ENCODE data around the gene PLPPR2. TPM values are rescaled to one million over a fixed set of nuclear protein-coding genes. Genes with fewer than 3 reads are reported as not detected.
"Not testable (repeated sequence)": the region's sequence is repeated elsewhere in the genome, so short reads cannot be mapped to it uniquely, and the experiment has no call there.

PLPPR2 gene
- total and polyA plus RNA-seq, 10 donors = 4.2 to 41.0 (median 22.7) TPM

- H3K4me1 ChIP-seq = peaks cover 19 to 47% (median 36%) of the 10 kb centered on the region in 6 donors
- intact Hi-C loops (cut with DNase I; ENCODE audit: low total_unique reads) = no loop called here
- H3K36me3 ChIP-seq = peaks cover 0 to 25% (median 0%) of the 10 kb centered on the region in 6 donors
- H3K27me3 ChIP-seq (replicated peaks in 1 of 7) = no peaks in the 10 kb centered on the region
- 69 to 77% (median 75%) methylated on average over 6 to 7 of the region's 7 CpGs for WGBS, 5 donors
- H3K4me3 ChIP-seq = no peak overlapping the region
- TF ChIP-seq POLR2AphosphoS5 (IDR thresholded peaks at IDR 0.05) = no peak
- TF ChIP-seq CTCF (IDR thresholded peaks at IDR 0.05 in 8 of 11, conservative IDR thresholded peaks at IDR 0.05 in 3 of 11) = no peak
- no peak for TF ChIP-seq POLR2A (IDR thresholded peaks at IDR 0.05)
- H3K9me3 ChIP-seq = peaks cover 0 to 10% (median 8%) of the 10 kb centered on the region in 8 donors
- no peak for DNase-seq
- H3K27ac ChIP-seq = peak overlapping the region in 1 of 8 donors; percentile 95
Observed at GRCh38 chr19:11347546-11348039, 7.6 kb upstream of the PLPPR2 start.

- no peaks in the 10 kb centered on the region for H3K27me3 ChIP-seq (replicated peaks in 1 of 7)
- H3K36me3 ChIP-seq = peaks cover 0 to 21% (median 0%) of the 10 kb centered on the region in 6 donors
- H3K9me3 ChIP-seq = peaks cover 0 to 10% (median 8%) of the 10 kb centered on the region in 8 donors
- no peak overlapping the region for H3K4me3 ChIP-seq
- WGBS, 5 donors = 87 to 95% (median 92%) methylated on average over 4 of the region's 4 CpGs
- H3K27ac ChIP-seq = no peak overlapping the region
- peaks cover 15 to 31% (median 25%) of the 10 kb centered on the region in 6 donors for H3K4me1 ChIP-seq
- TF ChIP-seq POLR2AphosphoS5 (IDR thresholded peaks at IDR 0.05) (no peak), CTCF (IDR thresholded peaks at IDR 0.05 in 8 of 11, conservative IDR thresholded peaks at IDR 0.05 in 3 of 11) (no peak), POLR2A (IDR thresholded peaks at IDR 0.05) (no peak)
- intact Hi-C loops (cut with DNase I; ENCODE audit: low total_unique reads) = no loop called here
- no peak for DNase-seq
Observed at GRCh38 chr19:11349171-11349570, 6.1 kb upstream of the PLPPR2 start.

GRCh38 chr19:11354102-11354501 lies 1.1 kb upstream of the PLPPR2 start:
- DNase-seq; H3K9me3 ChIP-seq; H3K4me3 ChIP-seq; H3K27me3 ChIP-seq (replicated peaks in 1 of 7); H3K27ac ChIP-seq; intact Hi-C loops (cut with DNase I; ENCODE audit: low total_unique reads): not testable (repeated sequence)
- Histone ChIP-seq H3K4me1 (peaks cover 0 to 38% (median 14%) of the 10 kb centered on the region in 6 donors), H3K36me3 (peaks cover 0 to 34% (median 0%) of the 10 kb centered on the region in 6 donors)
- 93 to 97% (median 95%) methylated on average over 4 of the region's 4 CpGs for WGBS, 5 donors

- H3K27ac ChIP-seq = peak overlapping the region in 3 of 8 donors; percentile 79 to 92 (median 84)
Observed at GRCh38 chr19:11356074-11356397, 804 bp downstream of the PLPPR2 start.

More at GRCh38 chr19:11356074-11356397, 804 bp downstream of the PLPPR2 start:
- 81 to 89% (median 86%) methylated on average over 6 of the region's 6 CpGs for WGBS, 5 donors
- Histone ChIP-seq H3K4me1 (peaks cover 0 to 39% (median 14%) of the 10 kb centered on the region in 6 donors), H3K4me3 (peak overlapping the region; percentile 34 to 76 (median 51)), H3K36me3 (peaks cover 0 to 38% (median 0%) of the 10 kb centered on the region in 6 donors), H3K9me3 (no peaks in the 10 kb centered on the region), H3K27me3 (replicated peaks in 1 of 7) (peaks cover 0 to 9% (median 0%) of the 10 kb centered on the region in 7 donors)
- DNase-seq = no peak
- TF ChIP-seq POLR2A (IDR thresholded peaks at IDR 0.05) (no peak), CTCF (IDR thresholded peaks at IDR 0.05 in 8 of 11, conservative IDR thresholded peaks at IDR 0.05 in 3 of 11) (no peak), POLR2AphosphoS5 (IDR thresholded peaks at IDR 0.05) (no peak)
- intact Hi-C loops (cut with DNase I; ENCODE audit: low total_unique reads) = no loop called here
